Fibroblast of lung (primary cell): Measurements from ENCODE around the gene KRTAP9-3. TPM values are rescaled to one million over a fixed set of nuclear protein-coding genes. Genes with fewer than 3 reads are reported as not detected.
"Not testable (repeated sequence)": the region's sequence is repeated elsewhere in the genome, so short reads cannot be mapped to it uniquely, and the experiment has no call there.

Experiments used
- DNase-seq, 2 donors: peaks; one replicate each; pipeline versions ENCODE4 v3.0.0 to v3.0.0-alpha.2; 2010; ENCODE audit warnings: low read depth in 2 of 2
- H2AFZ ChIP-seq: 2 replicates; pipeline ENCODE4 v1.5.1; 2012; ENCODE audit warnings: low read length, control low read depth, inconsistent platforms
- H3K27ac ChIP-seq: 2 replicates; pipeline ENCODE4 v1.5.1; 2011; ENCODE audit warnings: low read length, control low read depth; ENCODE audit not compliant: insufficient read depth
- H3K27me3 ChIP-seq: 2 replicates; pipeline ENCODE4 v1.5.1; 2011; ENCODE audit warnings: mild to moderate bottlenecking, low read length; ENCODE audit not compliant: control insufficient read depth, insufficient read depth
- H3K36me3 ChIP-seq: 2 replicates; pipeline ENCODE4 v1.5.1; 2011; ENCODE audit warnings: low read length; ENCODE audit not compliant: control insufficient read depth, insufficient read depth
- H3K4me1 ChIP-seq: 2 replicates; pipeline ENCODE4 v1.5.1; 2011; ENCODE audit warnings: low read length; ENCODE audit not compliant: control insufficient read depth, insufficient read depth; ENCODE audit errors: extremely low read depth
- H3K4me2 ChIP-seq: 2 replicates; pipeline ENCODE4 v1.5.1; 2011; ENCODE audit warnings: low read length, control low read depth; ENCODE audit not compliant: insufficient read depth; ENCODE audit errors: extremely low read depth
- H3K4me3 ChIP-seq, 4 experiments: fragments of 200-600 bp in 1 of 4; sonication (generic) in 1 of 4; replicated peaks in 1 of 4; 2 replicates each; pipeline ENCODE4 v1.5.1; 2011 to 2016; ENCODE audit warnings: low read length in 4 of 4, low read depth in 3 of 4, mild to moderate bottlenecking in 3 of 4, control low read depth in 2 of 4, inconsistent platforms in 1 of 4, mixed read lengths in 1 of 4; ENCODE audit not compliant: insufficient read depth in 1 of 4; ENCODE audit errors: control extremely low read depth in 1 of 4
- H3K79me2 ChIP-seq: 2 replicates; pipeline ENCODE4 v1.5.1; 2012; ENCODE audit warnings: mild to moderate bottlenecking, low read length, inconsistent platforms; ENCODE audit not compliant: control insufficient read depth, insufficient read depth
- H3K9ac ChIP-seq: 2 replicates; pipeline ENCODE4 v1.5.1; 2011; ENCODE audit warnings: mild to moderate bottlenecking, low read length, control low read depth; ENCODE audit not compliant: insufficient read depth
- H3K9me3 ChIP-seq: 2 replicates; pipeline ENCODE4 v1.5.1; 2012; ENCODE audit warnings: low read depth, low read length; ENCODE audit not compliant: control insufficient read depth, insufficient read depth
- H4K20me1 ChIP-seq: 2 replicates; pipeline ENCODE4 v1.5.1; 2011; ENCODE audit warnings: low read length; ENCODE audit not compliant: control insufficient read depth, insufficient read depth; ENCODE audit errors: extremely low read depth
- EZH2 ChIP-seq: IDR thresholded peaks from 2 replicates; pipeline ENCODE4 v1.5.1; 2012; ENCODE audit warnings: low read length, control low read depth, mild to moderate bottlenecking; ENCODE audit errors: missing control alignments
- polyA plus RNA-seq, 2 donors: library from polyadenylated mRNA; depleted of rRNA in 1 of 2; stranded (reverse) in 1 of 2; unstranded in 1 of 2; fragments of >200 nt; gene quantifications; 2 replicates each; pipeline ENCODE4 v1.2.1, GENCODE V29; 2011 to 2012; ENCODE audit warnings: missing spikeins in 1 of 2
- total RNA-seq: library from RNA; depleted of rRNA; stranded (reverse); fragments of >200 nt; gene quantifications from 2 replicates; pipeline ENCODE4 v1.2.1, GENCODE V29; 2014
- TF ChIP-seq, protein P1 (sequence below), 2 donors: IDR thresholded peaks in 1 of 2; conservative IDR thresholded peaks in 1 of 2; 1 replicate in 1 of 2; 2 replicates in 1 of 2; pipeline ENCODE4 v1.5.1; 2011 to 2012; ENCODE audit warnings: low read length in 2 of 2, control low read depth in 1 of 2, inconsistent platforms in 1 of 2, low read depth in 1 of 2, mild to moderate bottlenecking in 1 of 2

Gene KRTAP9-3
- total and polyA plus RNA-seq, 2 donors (not counting 1 experiment from before 2014, with no cell fraction given) = not detected

DNA sequence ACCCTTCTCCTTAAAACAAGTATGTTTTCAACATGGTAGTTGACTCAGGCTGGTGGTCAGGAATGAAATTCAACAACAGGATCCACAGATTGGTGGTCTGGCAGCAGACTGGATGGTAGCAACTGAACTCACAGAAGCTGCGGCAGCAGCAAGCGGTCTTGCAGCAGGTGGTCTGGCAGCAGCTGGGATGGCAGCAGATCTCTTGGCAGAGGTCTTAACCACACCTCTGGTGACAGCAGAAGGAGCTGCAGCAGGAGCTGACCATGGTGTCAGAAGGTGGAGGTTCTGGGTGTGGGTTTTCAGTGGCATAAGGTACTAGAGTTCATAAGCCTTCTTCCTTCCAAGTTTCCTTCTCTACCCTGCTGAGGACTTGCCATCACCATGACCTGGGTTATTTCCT, 45.4 kb upstream of the KRTAP9-3 start:
- H3K9ac ChIP-seq = no peak overlapping the region
- H3K4me1 ChIP-seq = no peaks in the 10 kb centered on the region
- TF ChIP-seq EZH2 = no peak
- TF ChIP-seq, protein P1, sequence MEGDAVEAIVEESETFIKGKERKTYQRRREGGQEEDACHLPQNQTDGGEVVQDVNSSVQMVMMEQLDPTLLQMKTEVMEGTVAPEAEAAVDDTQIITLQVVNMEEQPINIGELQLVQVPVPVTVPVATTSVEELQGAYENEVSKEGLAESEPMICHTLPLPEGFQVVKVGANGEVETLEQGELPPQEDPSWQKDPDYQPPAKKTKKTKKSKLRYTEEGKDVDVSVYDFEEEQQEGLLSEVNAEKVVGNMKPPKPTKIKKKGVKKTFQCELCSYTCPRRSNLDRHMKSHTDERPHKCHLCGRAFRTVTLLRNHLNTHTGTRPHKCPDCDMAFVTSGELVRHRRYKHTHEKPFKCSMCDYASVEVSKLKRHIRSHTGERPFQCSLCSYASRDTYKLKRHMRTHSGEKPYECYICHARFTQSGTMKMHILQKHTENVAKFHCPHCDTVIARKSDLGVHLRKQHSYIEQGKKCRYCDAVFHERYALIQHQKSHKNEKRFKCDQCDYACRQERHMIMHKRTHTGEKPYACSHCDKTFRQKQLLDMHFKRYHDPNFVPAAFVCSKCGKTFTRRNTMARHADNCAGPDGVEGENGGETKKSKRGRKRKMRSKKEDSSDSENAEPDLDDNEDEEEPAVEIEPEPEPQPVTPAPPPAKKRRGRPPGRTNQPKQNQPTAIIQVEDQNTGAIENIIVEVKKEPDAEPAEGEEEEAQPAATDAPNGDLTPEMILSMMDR (conservative IDR thresholded peaks at IDR 0.05 in 1 of 2, IDR thresholded peaks at IDR 0.05 in 1 of 2; ENCODE audit: low read depth in 1 of 2, low read length in 2 of 2) = no peak
- no peaks in the 10 kb centered on the region for H3K79me2 ChIP-seq
- H3K4me3 ChIP-seq = no peak overlapping the region
- peaks cover 6% of the 10 kb centered on the region for H3K27me3 ChIP-seq
- no peak overlapping the region for H2AFZ ChIP-seq
- H3K9me3 ChIP-seq = no peaks in the 10 kb centered on the region
- H3K27ac ChIP-seq = no peak overlapping the region
- H4K20me1 ChIP-seq = no peaks in the 10 kb centered on the region
- no peak overlapping the region for H3K4me2 ChIP-seq
- no peak for DNase-seq
- no peaks in the 10 kb centered on the region for H3K36me3 ChIP-seq

DNA sequence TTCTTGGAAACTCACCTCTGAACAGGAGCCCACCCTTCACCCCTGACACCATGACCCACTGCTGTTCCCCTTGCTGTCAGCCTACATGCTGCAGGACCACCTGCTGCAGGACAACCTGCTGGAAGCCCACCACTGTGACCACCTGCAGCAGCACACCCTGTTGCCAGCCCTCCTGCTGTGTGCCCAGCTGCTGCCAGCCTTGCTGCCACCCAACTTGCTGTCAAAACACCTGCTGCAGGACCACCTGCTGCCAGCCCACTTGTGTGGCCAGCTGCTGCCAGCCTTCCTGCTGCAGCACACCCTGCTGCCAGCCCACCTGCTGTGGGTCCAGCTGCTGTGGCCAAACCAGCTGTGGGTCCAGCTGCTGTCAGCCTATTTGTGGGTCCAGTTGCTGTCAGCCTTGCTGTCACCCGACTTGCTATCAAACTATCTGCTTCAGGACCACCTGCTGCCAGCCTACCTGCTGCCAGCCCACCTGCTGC, 42.4 kb upstream of the KRTAP9-3 start, which contains the start of gene KRTAP9-1:
TSS of gene KRTAP9-1 (plus strand) at position 51 of the 482 bp plus-strand sequence. CDS start at position 51, 0 bp downstream.
- H3K4me3 ChIP-seq, H3K9me3 ChIP-seq: not testable (repeated sequence)

DNA sequence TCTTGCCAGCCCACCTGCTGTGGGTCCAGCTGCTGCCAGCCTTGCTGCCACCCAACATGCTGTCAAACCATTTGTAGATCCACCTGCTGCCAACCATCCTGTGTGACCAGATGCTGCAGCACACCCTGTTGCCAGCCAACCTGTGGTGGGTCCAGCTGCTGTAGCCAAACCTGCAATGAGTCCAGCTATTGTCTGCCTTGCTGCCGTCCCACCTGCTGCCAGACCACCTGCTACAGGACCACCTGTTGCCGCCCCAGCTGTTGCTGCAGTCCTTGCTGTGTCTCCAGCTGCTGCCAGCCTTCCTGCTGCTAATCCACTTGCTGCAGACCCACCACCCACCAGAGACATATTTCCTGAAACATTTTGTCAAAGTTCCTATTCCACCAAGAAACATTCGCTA, 41.9 kb upstream of the KRTAP9-3 start:
- no peak overlapping the region for H2AFZ ChIP-seq
- no peaks in the 10 kb centered on the region for H3K4me1 ChIP-seq
- H3K79me2 ChIP-seq = no peaks in the 10 kb centered on the region
- H3K36me3 ChIP-seq = no peaks in the 10 kb centered on the region
- peaks cover 6% of the 10 kb centered on the region for H3K27me3 ChIP-seq
- H4K20me1 ChIP-seq = no peaks in the 10 kb centered on the region
- H3K4me3 ChIP-seq = no peak overlapping the region
- no peak overlapping the region for H3K27ac ChIP-seq
- H3K9me3 ChIP-seq = no peaks in the 10 kb centered on the region
- no peak for TF ChIP-seq EZH2
- TF ChIP-seq, protein P1 (conservative IDR thresholded peaks at IDR 0.05 in 1 of 2, IDR thresholded peaks at IDR 0.05 in 1 of 2; ENCODE audit: low read depth in 1 of 2, low read length in 2 of 2) = no peak
- no peak overlapping the region for H3K9ac ChIP-seq
- DNase-seq = no peak
- no peak overlapping the region for H3K4me2 ChIP-seq

More for the DNA sequence above, 42.4 kb upstream of the KRTAP9-3 start, which contains the start of gene KRTAP9-1:
- not testable (repeated sequence) for DNase-seq, H3K4me2 ChIP-seq, H3K79me2 ChIP-seq, H2AFZ ChIP-seq, H3K27me3 ChIP-seq, H3K4me1 ChIP-seq, H3K9ac ChIP-seq, H3K36me3 ChIP-seq, H4K20me1 ChIP-seq, H3K27ac ChIP-seq
